DND-41 (cell line): ENCODE measurements around the gene SHROOM1.

Source experiments
- ATAC-seq: fragments of 200-7000 bp; cut with Tn5 transposase; 3 replicates; pipeline ENCODE4 v1.9.1; 2021; ENCODE audit warnings: low read depth; ENCODE audit not compliant: insufficient read depth
- DNase-seq: peaks from one replicate; pipeline ENCODE4 v3.0.0-alpha.2; 2020
- H2AFZ ChIP-seq: 2 replicates; pipeline ENCODE4 v1.6.0; 2012; ENCODE audit warnings: low read depth, low read length
- H3K27ac ChIP-seq: 2 replicates; pipeline ENCODE4 v1.5.1; 2012; ENCODE audit warnings: low read length, inconsistent platforms
- H3K27me3 ChIP-seq: fragments of 200-600 bp; sonication (generic); 2 replicates; pipeline ENCODE4 v1.6.0; 2012; ENCODE audit warnings: low read length, mild to moderate bottlenecking, inconsistent platforms; ENCODE audit not compliant: insufficient read depth, poor library complexity
- H3K36me3 ChIP-seq: 2 replicates; pipeline ENCODE4 v1.5.1; 2012; ENCODE audit warnings: low read length, inconsistent platforms; ENCODE audit not compliant: insufficient read depth
- H3K4me1 ChIP-seq: 2 replicates; pipeline ENCODE4 v1.5.1; 2012; ENCODE audit warnings: mild to moderate bottlenecking, low read length; ENCODE audit not compliant: insufficient read depth
- H3K4me2 ChIP-seq: 2 replicates; pipeline ENCODE4 v1.6.0; 2012; ENCODE audit warnings: mild to moderate bottlenecking, moderate library complexity, low read length, inconsistent platforms; ENCODE audit not compliant: insufficient read depth
- H3K4me3 ChIP-seq, 2 experiments: fragments of 200-600 bp in 1 of 2; shearing (Covaris generic) in 1 of 2; 2 replicates each; pipeline ENCODE4 v1.5.1; 2012 to 2016; ENCODE audit warnings: inconsistent platforms in 2 of 2, low read length in 2 of 2, mild to moderate bottlenecking in 2 of 2, low read depth in 1 of 2, moderate library complexity in 1 of 2
- H3K79me2 ChIP-seq: 2 replicates; pipeline ENCODE4 v1.6.0; 2012; ENCODE audit warnings: low read length, inconsistent platforms; ENCODE audit not compliant: insufficient read depth
- H3K9ac ChIP-seq: 2 replicates; pipeline ENCODE4 v1.6.0; 2012; ENCODE audit warnings: low read depth, mild to moderate bottlenecking, inconsistent platforms, low read length, moderate library complexity
- H3K9me3 ChIP-seq: 2 replicates; pipeline ENCODE4 v1.5.1; 2012; ENCODE audit warnings: low read length, moderate library complexity, mild to moderate bottlenecking, inconsistent platforms; ENCODE audit not compliant: insufficient read depth, severe bottlenecking
- H4K20me1 ChIP-seq: 2 replicates; pipeline ENCODE4 v1.6.0; 2012; ENCODE audit warnings: low read length; ENCODE audit not compliant: insufficient read depth
- CTCF ChIP-seq: IDR thresholded peaks from 2 replicates; pipeline ENCODE4 v1.5.1; 2012; ENCODE audit warnings: borderline replicate concordance, low read length, moderate library complexity, mild to moderate bottlenecking; ENCODE audit not compliant: poor library complexity, severe bottlenecking; ENCODE audit errors: extremely low read depth
- EZH2 ChIP-seq: IDR thresholded peaks from 3 replicates; pipeline ENCODE4 v1.6.1; 2012; ENCODE audit warnings: borderline replicate concordance, low read depth, mild to moderate bottlenecking, moderate library complexity, low read length, inconsistent platforms; ENCODE audit not compliant: severe bottlenecking

The SHROOM1 gene

GRCh38 chr5:132797651-132798050, 32.8 kb downstream of the SHROOM1 start:
- Histone ChIP-seq H3K4me2 (no peak overlapping the region), H3K4me3 (no peak overlapping the region), H3K79me2 (no peaks in the 10 kb centered on the region), H3K36me3 (no peaks in the 10 kb centered on the region), H4K20me1 (no peaks in the 10 kb centered on the region), H2AFZ (no peak overlapping the region), H3K4me1 (no peaks in the 10 kb centered on the region), H3K9me3 (no peaks in the 10 kb centered on the region), H3K27ac (no peak overlapping the region), H3K27me3 (peaks cover 12% of the 10 kb centered on the region), H3K9ac (no peak overlapping the region)
- TF ChIP-seq EZH2 (no peak), CTCF (no peak)
- ATAC-seq (no peak), DNase-seq (no peak)

- H3K9me3 ChIP-seq, result no peaks in the 10 kb centered on the region
- H3K27me3 ChIP-seq, result peaks cover 14% of the 10 kb centered on the region
- ATAC-seq, result no peak
- no peak overlapping the region for H2AFZ ChIP-seq
- H3K27ac ChIP-seq, result no peak overlapping the region
- no peak overlapping the region for H3K9ac ChIP-seq
- TF ChIP-seq CTCF (no peak), EZH2 (no peak)
- no peaks in the 10 kb centered on the region for H4K20me1 ChIP-seq
- no peak overlapping the region for H3K4me2 ChIP-seq
- H3K4me1 ChIP-seq, result no peaks in the 10 kb centered on the region
- H3K4me3 ChIP-seq, result no peak overlapping the region
- DNase-seq, result no peak
- no peaks in the 10 kb centered on the region for H3K79me2 ChIP-seq
- no peaks in the 10 kb centered on the region for H3K36me3 ChIP-seq
These were observed 39.4 kb downstream of the SHROOM1 start for GRCh38 chr5:132791026-132791425.

- H3K9ac ChIP-seq, result no peak overlapping the region
- H4K20me1 ChIP-seq, result no peaks in the 10 kb centered on the region
- no peak overlapping the region for H3K4me3 ChIP-seq
- no peak overlapping the region for H2AFZ ChIP-seq
- H3K79me2 ChIP-seq, result no peaks in the 10 kb centered on the region
- ATAC-seq (no peak), DNase-seq (no peak)
- peaks cover 14% of the 10 kb centered on the region for H3K27me3 ChIP-seq
- no peaks in the 10 kb centered on the region for H3K9me3 ChIP-seq
- H3K4me1 ChIP-seq, result no peaks in the 10 kb centered on the region
- H3K4me2 ChIP-seq, result no peak overlapping the region
- TF ChIP-seq EZH2, result no peak
- TF ChIP-seq CTCF, result no peak
- no peak overlapping the region for H3K27ac ChIP-seq
- no peaks in the 10 kb centered on the region for H3K36me3 ChIP-seq
These were observed 40.1 kb downstream of the SHROOM1 start for GRCh38 chr5:132790201-132790865.
